ENCODE measurements around the gene LAMC1. TPM values are rescaled to one million over a fixed set of nuclear protein-coding genes. Genes with fewer than 3 reads are reported as not detected.

LAMC1 gene
- total and polyA plus RNA-seq, 2 experiments from 2014 or later = 18.4 to 116 TPM

DNA sequence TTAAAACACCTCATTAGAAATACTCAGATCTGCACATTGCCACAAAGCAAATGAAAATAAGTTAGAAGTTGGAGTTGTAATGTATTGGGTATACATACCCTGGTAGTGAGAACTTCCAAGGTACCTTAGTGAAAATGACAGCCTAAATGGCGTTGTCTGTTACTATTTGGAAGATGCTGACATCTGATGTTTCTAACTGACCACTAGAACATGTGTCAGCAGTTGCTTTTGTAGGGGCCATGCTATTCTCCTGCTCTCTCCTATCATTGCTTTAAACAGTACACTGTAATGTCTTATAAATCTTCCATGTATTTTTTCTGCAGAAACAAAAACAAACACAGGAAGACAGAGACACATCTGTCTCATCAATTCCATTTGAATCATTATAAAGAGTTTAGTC is 40.1 kb downstream of the LAMC1 start:
- ATAC-seq (no peak), DNase-seq (ENCODE audit: low spot score) (no peak)
- Histone ChIP-seq H3K4me2 (no peak overlapping the region), H3K27me3 (ENCODE audit: insufficient read depth) (no peaks in the 10 kb centered on the region), H3F3A (replicated peaks; ENCODE audit: low read depth) (no peaks in the 10 kb centered on the region), H3K4me3 (no peak overlapping the region), H3K4me1 (ENCODE audit: insufficient read depth) (peaks cover 6% of the 10 kb centered on the region; the same call in 1 of the 2 replicates), H3K79me2 (replicated peaks; ENCODE audit: insufficient read depth) (peaks cover 85% of the 10 kb centered on the region), H2AFZ (no peak overlapping the region), H3K27ac (ENCODE audit: low read depth) (no peak overlapping the region), H4K20me1 (replicated peaks; ENCODE audit: insufficient read depth) (no peaks in the 10 kb centered on the region; the same call in 1 of the 2 replicates), H3K36me3 (ENCODE audit: insufficient read depth) (0 out of 2 replicates have a peak, but pooled peaks cover 3% of the 10 kb centered on the region), H3K9me2 (ENCODE audit: insufficient read depth) (no peaks in the 10 kb centered on the region)
- H3K4me1 Mint-ChIP-seq = peaks cover 6% of the 10 kb centered on the region; the same call in 1 of the 3 replicates
- H3K27ac Mint-ChIP-seq = no peak overlapping the region
- H3K9me3 Mint-ChIP-seq = no peaks in the 10 kb centered on the region
- no peak overlapping the region for H3K4me3 Mint-ChIP-seq
- H3K36me3 Mint-ChIP-seq (ENCODE audit: low read depth) = peaks cover 10% of the 10 kb centered on the region; the same call in 2 of the 3 replicates
- no peaks in the 10 kb centered on the region for H3K27me3 Mint-ChIP-seq (ENCODE audit: insufficient read depth, low read depth, poor library complexity)
- TF ChIP-seq ZNF462 (CRISPR knock-in tag; IDR thresholded peaks at IDR 0.05) = no peak
- no peak for TF ChIP-seq ZNF331 (CRISPR knock-in tag; IDR thresholded peaks at IDR 0.05; ENCODE audit: low read depth)
- no peak for TF ChIP-seq ZNF114 (CRISPR knock-in tag; IDR thresholded peaks at IDR 0.05)
- TF ChIP-seq EZH2 (IDR thresholded peaks at IDR 0.05; ENCODE audit: low read depth, unreplicated experiment) = no peak
- TF ChIP-seq, protein P1, sequence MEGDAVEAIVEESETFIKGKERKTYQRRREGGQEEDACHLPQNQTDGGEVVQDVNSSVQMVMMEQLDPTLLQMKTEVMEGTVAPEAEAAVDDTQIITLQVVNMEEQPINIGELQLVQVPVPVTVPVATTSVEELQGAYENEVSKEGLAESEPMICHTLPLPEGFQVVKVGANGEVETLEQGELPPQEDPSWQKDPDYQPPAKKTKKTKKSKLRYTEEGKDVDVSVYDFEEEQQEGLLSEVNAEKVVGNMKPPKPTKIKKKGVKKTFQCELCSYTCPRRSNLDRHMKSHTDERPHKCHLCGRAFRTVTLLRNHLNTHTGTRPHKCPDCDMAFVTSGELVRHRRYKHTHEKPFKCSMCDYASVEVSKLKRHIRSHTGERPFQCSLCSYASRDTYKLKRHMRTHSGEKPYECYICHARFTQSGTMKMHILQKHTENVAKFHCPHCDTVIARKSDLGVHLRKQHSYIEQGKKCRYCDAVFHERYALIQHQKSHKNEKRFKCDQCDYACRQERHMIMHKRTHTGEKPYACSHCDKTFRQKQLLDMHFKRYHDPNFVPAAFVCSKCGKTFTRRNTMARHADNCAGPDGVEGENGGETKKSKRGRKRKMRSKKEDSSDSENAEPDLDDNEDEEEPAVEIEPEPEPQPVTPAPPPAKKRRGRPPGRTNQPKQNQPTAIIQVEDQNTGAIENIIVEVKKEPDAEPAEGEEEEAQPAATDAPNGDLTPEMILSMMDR (conservative IDR thresholded peaks at IDR 0.05; ENCODE audit: low read depth in 2 of 2) = no peak
- no peak for TF ChIP-seq REST (IDR thresholded peaks at IDR 0.05; ENCODE audit: unreplicated experiment)
- TF ChIP-seq STAT1 (IDR thresholded peaks at IDR 0.05; ENCODE audit: unreplicated experiment) = no peak
- TF ChIP-seq, protein P2, sequence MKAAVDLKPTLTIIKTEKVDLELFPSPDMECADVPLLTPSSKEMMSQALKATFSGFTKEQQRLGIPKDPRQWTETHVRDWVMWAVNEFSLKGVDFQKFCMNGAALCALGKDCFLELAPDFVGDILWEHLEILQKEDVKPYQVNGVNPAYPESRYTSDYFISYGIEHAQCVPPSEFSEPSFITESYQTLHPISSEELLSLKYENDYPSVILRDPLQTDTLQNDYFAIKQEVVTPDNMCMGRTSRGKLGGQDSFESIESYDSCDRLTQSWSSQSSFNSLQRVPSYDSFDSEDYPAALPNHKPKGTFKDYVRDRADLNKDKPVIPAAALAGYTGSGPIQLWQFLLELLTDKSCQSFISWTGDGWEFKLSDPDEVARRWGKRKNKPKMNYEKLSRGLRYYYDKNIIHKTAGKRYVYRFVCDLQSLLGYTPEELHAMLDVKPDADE (IDR thresholded peaks at IDR 0.05) = no peak
- TF ChIP-seq CREB1 (CRISPR knock-in tag; IDR thresholded peaks at IDR 0.05; ENCODE audit: low read depth) = no peak
- TF ChIP-seq NANOG (IDR thresholded peaks at IDR 0.05; ENCODE audit: borderline replicate concordance) = no peak
- TF ChIP-seq EZH2phosphoT487 (IDR thresholded peaks at IDR 0.05; ENCODE audit: unreplicated experiment) = no peak
- no peak for TF ChIP-seq JUNB (IDR thresholded peaks at IDR 0.05; ENCODE audit: unreplicated experiment)
- no peak for TF ChIP-seq POLR2AphosphoS5 (IDR thresholded peaks at IDR 0.05; ENCODE audit: low read depth)

Measured in GM23338 (cell line).